ENCODE results near the gene TDO2.

The TDO2 gene

DNA sequence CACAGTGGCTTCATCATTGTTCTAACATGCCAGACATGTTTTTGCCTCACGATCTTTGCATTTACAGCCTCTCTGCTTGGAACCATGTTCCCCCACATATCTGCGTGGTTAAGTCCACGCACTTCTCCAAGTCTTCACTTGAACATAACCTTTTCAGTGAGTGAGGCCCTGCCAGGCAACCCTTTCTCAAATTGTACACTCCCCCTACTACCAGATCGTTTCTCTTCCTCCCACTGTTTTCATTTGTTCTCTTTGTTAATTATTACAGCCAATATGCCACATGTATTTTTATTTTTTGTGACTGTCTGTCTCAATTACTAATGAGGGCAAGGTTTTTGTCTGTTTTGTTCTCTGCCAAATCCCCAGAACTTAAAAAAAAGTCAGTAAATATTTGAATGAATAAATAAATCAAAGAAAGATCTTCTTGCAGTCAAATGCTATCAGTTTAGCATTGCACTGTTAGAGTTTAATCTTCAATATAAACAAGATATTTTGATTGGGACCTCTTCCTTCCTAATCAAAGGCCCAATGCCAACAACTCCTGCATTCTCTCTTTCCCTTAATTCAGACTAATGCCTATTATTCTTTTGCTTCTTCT, 32.0 kb downstream of the TDO2 start:
- TF ChIP-seq, protein P1, sequence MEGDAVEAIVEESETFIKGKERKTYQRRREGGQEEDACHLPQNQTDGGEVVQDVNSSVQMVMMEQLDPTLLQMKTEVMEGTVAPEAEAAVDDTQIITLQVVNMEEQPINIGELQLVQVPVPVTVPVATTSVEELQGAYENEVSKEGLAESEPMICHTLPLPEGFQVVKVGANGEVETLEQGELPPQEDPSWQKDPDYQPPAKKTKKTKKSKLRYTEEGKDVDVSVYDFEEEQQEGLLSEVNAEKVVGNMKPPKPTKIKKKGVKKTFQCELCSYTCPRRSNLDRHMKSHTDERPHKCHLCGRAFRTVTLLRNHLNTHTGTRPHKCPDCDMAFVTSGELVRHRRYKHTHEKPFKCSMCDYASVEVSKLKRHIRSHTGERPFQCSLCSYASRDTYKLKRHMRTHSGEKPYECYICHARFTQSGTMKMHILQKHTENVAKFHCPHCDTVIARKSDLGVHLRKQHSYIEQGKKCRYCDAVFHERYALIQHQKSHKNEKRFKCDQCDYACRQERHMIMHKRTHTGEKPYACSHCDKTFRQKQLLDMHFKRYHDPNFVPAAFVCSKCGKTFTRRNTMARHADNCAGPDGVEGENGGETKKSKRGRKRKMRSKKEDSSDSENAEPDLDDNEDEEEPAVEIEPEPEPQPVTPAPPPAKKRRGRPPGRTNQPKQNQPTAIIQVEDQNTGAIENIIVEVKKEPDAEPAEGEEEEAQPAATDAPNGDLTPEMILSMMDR (IDR thresholded peaks at IDR 0.05; ENCODE audit: low read depth, low read length), result no peak
- DNase-seq (ENCODE audit: low read depth in 2 of 2), result no peak
- no peak overlapping the region for H3K4me3 ChIP-seq (replicated peaks in 1 of 2; ENCODE audit: low read depth in 2 of 2, low read length in 2 of 2)

DNA sequence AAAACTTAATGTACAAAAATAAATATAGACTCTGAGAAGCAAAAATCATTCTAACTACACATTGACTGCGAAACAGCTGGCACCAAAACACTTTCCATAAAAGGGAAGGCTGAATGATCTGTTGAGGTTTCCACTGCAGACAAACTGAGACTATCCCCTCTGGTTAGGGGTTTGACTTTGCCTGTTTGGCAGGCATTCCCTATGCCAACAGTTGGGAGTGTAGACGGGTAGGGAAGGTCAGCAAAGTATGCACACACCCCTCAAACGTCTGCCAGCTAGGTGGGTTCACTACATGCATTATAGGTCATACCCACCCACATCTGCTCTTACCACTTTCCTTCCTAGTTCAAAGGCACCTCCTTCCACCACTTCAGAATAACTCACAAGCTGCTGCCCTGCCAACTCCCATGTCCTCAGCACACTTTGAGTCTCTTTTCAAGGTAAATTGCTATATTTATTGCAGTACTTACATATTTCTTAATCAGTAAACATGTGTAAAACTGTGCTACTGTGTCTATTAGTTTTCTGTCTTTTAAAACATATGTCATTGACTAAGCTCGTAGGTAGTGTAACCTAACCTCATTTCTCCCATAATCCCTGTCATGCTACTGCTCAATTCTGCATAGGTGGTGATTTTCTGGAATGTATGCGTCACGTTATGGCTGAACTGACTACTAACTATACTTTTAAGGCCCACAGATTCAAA, 37.7 kb downstream of the TDO2 start:
- TF ChIP-seq, protein P1 (IDR thresholded peaks at IDR 0.05; ENCODE audit: low read depth, low read length), result no peak
- DNase-seq (ENCODE audit: low read depth in 2 of 2), result no peak
- no peak overlapping the region for H3K4me3 ChIP-seq (replicated peaks in 1 of 2; ENCODE audit: low read depth in 2 of 2, low read length in 2 of 2)

DNA sequence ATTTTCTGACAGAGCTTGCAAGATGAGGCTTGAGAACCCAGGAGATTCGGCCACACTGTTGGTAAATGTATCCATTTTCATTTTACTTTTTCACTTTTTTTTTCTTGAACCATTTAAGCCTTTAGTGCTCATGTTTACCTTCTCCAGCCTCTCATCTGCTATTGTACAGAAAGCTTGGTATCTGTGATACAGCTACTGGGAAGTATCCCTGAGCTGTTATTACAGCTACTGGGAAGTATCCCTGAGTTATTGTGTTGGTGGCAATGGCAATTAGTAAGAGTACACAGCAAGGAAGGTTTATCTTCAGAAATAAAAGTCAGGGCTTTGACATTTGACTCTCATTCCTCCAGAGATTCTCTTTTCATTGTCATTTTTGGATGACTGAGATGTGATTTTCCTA, 38.3 kb downstream of the TDO2 start:
- no peak for DNase-seq (ENCODE audit: low read depth in 2 of 2)
- no peak overlapping the region for H3K4me3 ChIP-seq (replicated peaks in 1 of 2; ENCODE audit: low read depth in 2 of 2, low read length in 2 of 2)
- TF ChIP-seq, protein P1 (IDR thresholded peaks at IDR 0.05; ENCODE audit: low read depth, low read length), result no peak

DNA sequence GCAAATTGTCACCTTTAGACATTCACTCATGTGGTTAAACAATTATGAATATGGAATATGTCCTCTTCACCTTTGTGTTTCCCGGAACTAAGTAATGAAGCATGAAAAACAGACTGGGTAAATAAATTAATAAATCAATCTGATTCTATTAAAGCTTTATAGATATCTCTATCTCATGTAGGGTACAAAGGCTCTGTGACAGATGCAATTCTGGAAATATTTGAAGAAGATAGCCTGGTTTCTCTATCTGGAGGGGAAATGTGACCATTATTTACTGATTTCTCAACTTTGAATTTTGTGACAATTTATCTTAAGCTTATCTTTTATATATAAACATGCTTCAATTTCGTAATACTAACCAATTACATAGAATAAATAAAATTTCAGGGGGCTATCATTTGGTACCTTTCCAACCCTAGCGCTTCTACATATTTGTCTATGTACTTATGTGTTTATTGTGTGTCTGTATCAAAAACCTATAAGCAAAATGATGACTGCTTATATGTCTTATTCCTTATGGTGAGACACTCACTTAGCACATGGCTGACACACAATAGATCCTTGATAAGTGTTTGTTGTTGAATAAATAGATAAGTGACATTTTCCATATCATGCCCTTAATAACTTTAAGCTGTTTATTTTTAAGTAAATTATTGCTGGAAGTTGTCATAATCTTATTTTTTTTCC, 40.3 kb downstream of the TDO2 start:
- DNase-seq (ENCODE audit: low read depth in 2 of 2), result no peak
- H3K4me3 ChIP-seq (replicated peaks in 1 of 2; ENCODE audit: low read depth in 2 of 2, low read length in 2 of 2), result no peak overlapping the region
- TF ChIP-seq, protein P1 (IDR thresholded peaks at IDR 0.05; ENCODE audit: low read depth, low read length), result no peak

DNA sequence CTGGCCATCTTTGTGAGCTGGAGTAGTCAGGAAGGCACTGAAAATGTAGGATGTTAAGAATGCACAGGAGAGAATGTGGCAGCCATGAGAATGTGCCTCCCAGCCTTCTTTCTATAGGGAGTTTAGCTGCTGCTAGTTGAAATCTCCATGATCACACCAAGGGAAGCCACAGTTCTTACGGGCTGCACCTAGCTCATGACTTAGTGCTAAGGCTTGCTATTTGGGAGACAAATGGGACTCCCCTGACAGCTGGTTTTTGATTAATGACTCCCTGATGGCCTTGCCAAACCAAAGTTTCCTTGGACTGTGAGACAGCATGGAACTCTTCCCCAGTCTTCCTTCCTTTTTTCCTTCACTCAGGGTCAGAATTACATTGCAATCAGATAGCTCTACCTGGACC, 41.0 kb downstream of the TDO2 start:
- TF ChIP-seq, protein P1 (IDR thresholded peaks at IDR 0.05; ENCODE audit: low read depth, low read length), result no peak
- no peak overlapping the region for H3K4me3 ChIP-seq (replicated peaks in 1 of 2; ENCODE audit: low read depth in 2 of 2, low read length in 2 of 2)
- no peak for DNase-seq (ENCODE audit: low read depth in 2 of 2)

DNA sequence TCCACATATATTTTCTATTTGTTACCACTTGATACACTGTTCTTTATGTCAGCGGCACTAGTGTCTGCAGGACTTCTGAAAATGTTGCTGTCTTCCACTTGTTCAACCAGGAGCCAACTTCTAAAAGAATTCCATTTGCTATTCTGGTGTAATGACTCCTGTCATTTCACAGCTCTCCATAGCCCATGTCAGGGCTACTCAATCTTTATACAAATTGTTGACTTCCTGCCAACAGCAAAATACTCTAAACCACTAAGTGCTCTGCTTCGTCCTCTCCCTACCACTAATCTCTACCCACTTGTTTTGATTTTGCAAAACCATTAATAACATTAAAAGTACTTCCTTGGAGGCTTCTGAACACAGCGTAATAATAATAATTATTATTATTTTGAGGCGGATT, 43.0 kb downstream of the TDO2 start:
- H3K4me3 ChIP-seq (replicated peaks in 1 of 2; ENCODE audit: low read depth in 2 of 2, low read length in 2 of 2), result no peak overlapping the region
- TF ChIP-seq, protein P1 (IDR thresholded peaks at IDR 0.05; ENCODE audit: low read depth, low read length), result no peak
- DNase-seq (ENCODE audit: low read depth in 2 of 2), result no peak

Measured in cardiac fibroblast (primary cell).